Right atrium auricular region (tissue), 2 donors: ENCODE measurements around the gene PLA2G4D. TPM values are rescaled to one million over a fixed set of nuclear protein-coding genes. Genes with fewer than 3 reads are reported as not detected.

Experiments
- DNase-seq: peaks from one replicate; pipeline ENCODE4 v3.0.0-alpha.2; 2019; ENCODE audit warnings: low spot score
- H3K27ac ChIP-seq, 2 donors: fragments of 200-600 bp; sonication (generic); 1 replicate in 1 of 2; 2 replicates in 1 of 2; pipeline ENCODE4 v1.5.1; 2016 to 2019
- H3K27me3 ChIP-seq, 2 donors: fragments of 200-600 bp; sonication (generic); one replicate each; pipeline versions ENCODE4 v1.5.1 to v1.6.0; 2017 to 2019
- H3K36me3 ChIP-seq: fragments of 200-600 bp; sonication (generic); one replicate; pipeline ENCODE4 v1.5.1; 2016
- H3K4me1 ChIP-seq, 2 donors: fragments of 200-600 bp; sonication (generic); one replicate each; pipeline versions ENCODE4 v1.5.1 to v1.6.0; 2017 to 2019
- H3K4me3 ChIP-seq, 2 donors: fragments of 200-600 bp; sonication (generic); 1 replicate in 1 of 2; 2 replicates in 1 of 2; pipeline ENCODE4 v1.5.1; 2017 to 2019; ENCODE audit warnings: mild to moderate bottlenecking in 1 of 2, moderate library complexity in 1 of 2
- H3K9me3 ChIP-seq, 2 donors: fragments of 200-600 bp; sonication (generic); one replicate each; pipeline ENCODE4 v1.5.1; 2019
- total RNA-seq, 2 donors: library from RNA; depleted of rRNA; stranded (reverse); fragments of >200 nt; gene quantifications; one replicate each; pipeline ENCODE4 v1.1.0, GENCODE V29; 2016
- TF ChIP-seq, protein P1 (sequence below), 2 donors: fragments of 200-600 bp; sonication (generic); IDR thresholded peaks; one replicate each; pipeline ENCODE4 v1.5.1; 2019; ENCODE audit warnings: antibody characterized with exemption in 2 of 2

Gene PLA2G4D
- total RNA-seq, 2 donors from 2014 or later: not detected

GRCh38 chr15:42021593-42021992 is 72.8 kb downstream of the PLA2G4D start:
- no peaks in the 10 kb centered on the region for H3K27me3 ChIP-seq
- no peak overlapping the region for H3K27ac ChIP-seq
- no peak for DNase-seq
- TF ChIP-seq, protein P1, sequence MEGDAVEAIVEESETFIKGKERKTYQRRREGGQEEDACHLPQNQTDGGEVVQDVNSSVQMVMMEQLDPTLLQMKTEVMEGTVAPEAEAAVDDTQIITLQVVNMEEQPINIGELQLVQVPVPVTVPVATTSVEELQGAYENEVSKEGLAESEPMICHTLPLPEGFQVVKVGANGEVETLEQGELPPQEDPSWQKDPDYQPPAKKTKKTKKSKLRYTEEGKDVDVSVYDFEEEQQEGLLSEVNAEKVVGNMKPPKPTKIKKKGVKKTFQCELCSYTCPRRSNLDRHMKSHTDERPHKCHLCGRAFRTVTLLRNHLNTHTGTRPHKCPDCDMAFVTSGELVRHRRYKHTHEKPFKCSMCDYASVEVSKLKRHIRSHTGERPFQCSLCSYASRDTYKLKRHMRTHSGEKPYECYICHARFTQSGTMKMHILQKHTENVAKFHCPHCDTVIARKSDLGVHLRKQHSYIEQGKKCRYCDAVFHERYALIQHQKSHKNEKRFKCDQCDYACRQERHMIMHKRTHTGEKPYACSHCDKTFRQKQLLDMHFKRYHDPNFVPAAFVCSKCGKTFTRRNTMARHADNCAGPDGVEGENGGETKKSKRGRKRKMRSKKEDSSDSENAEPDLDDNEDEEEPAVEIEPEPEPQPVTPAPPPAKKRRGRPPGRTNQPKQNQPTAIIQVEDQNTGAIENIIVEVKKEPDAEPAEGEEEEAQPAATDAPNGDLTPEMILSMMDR (IDR thresholded peaks at IDR 0.05): no peak
- H3K9me3 ChIP-seq: no peaks in the 10 kb centered on the region
- peaks cover 0 to 11% of the 10 kb centered on the region in 2 donors for H3K4me1 ChIP-seq
- H3K4me3 ChIP-seq: no peak overlapping the region
- H3K36me3 ChIP-seq: no peaks in the 10 kb centered on the region

GRCh38 chr15:42020713-42021273 is 73.6 kb downstream of the PLA2G4D start, which contains the start of gene PLA2G4E:
Gene PLA2G4E (minus strand): TSS chr15:42021042. CDS start chr15:42021030, 12 bp downstream.
- Histone ChIP-seq H3K36me3 (no peaks in the 10 kb centered on the region), H3K27me3 (no peaks in the 10 kb centered on the region), H3K27ac (no peak within 1 kb of the TSS), H3K9me3 (no peaks in the 10 kb centered on the region), H3K4me1 (peaks cover 0 to 11% of the 10 kb centered on the region in 2 donors), H3K4me3 (no peak within 1 kb of the TSS)
- TF ChIP-seq, protein P1 (IDR thresholded peaks at IDR 0.05): no peak
- DNase-seq: no peak

GRCh38 chr15:42018306-42019224 is 75.8 kb downstream of the PLA2G4D start:
- Histone ChIP-seq H3K27me3 (no peaks in the 10 kb centered on the region), H3K4me3 (no peak overlapping the region), H3K9me3 (no peaks in the 10 kb centered on the region), H3K27ac (peak overlapping the region; percentile 4 to 46), H3K4me1 (peaks cover 0 to 11% of the 10 kb centered on the region in 2 donors), H3K36me3 (no peaks in the 10 kb centered on the region)
- TF ChIP-seq, protein P1 (IDR thresholded peaks at IDR 0.05): no peak
- DNase-seq: no peak

Other genes starting within 250 kb of the PLA2G4D start
- gene SPTBN5, start 200.5 kb downstream of the PLA2G4D start, total RNA-seq: 1 to 10 TPM in 1 of 2 donors, under 1 TPM in 1; 0.63 to 1.3 TPM
- gene EHD4, start 122.0 kb downstream of the PLA2G4D start, total RNA-seq: 10 to 100 TPM; 22.2 to 26.3 TPM
- gene PLA2G4E, start 73.5 kb downstream of the PLA2G4D start, total RNA-seq: under 1 TPM in 1 of 2 donors, not detected in 1; 0.11 TPM
- 1 to 10 TPM in 1 of 2 donors, under 1 TPM in 1; 0.35 to 3.0 TPM for gene PLA2G4F, start 62.1 kb upstream of the PLA2G4D start, total RNA-seq
- gene VPS39, start 113.7 kb upstream of the PLA2G4D start, total RNA-seq: 10 to 100 TPM; 33.1 to 38.3 TPM
- gene GANC, start 178.6 kb upstream of the PLA2G4D start, total RNA-seq: 10 to 100 TPM in 1 of 2 donors, 1 to 10 TPM in 1; 6.6 to 12.7 TPM
- 10 to 100 TPM; 17.0 to 25.4 TPM for gene TMEM87A, start 178.9 kb upstream of the PLA2G4D start, total RNA-seq